Smooth muscle cell (in vitro differentiated cells): ENCODE data around the gene AMHR2. TPM values are rescaled to one million over a fixed set of nuclear protein-coding genes. Genes with fewer than 3 reads are reported as not detected.
A peak's percentile ranks its signal among the peaks of the same experiment; 100 is the strongest.

Experiments
- DNase-seq: peaks from one replicate; lab custom pipeline; 2025; ENCODE audit not compliant: unreplicated experiment; lab: John Stamatoyannopoulos, UW
- H2AFZ ChIP-seq: fragments of 200-600 bp; sonication (generic); 2 replicates; pipeline ENCODE4 v1.6.0; 2016; ENCODE audit warnings: antibody characterized with exemption, low read depth, mild to moderate bottlenecking
- H3F3A ChIP-seq: fragments of 200-600 bp; sonication (generic); 2 replicates; pipeline ENCODE4 v1.6.0; 2017; ENCODE audit warnings: antibody characterized with exemption, low read depth
- H3K27ac ChIP-seq: fragments of 200-600 bp; sonication (generic); 2 replicates; pipeline ENCODE4 v1.5.1; 2016; ENCODE audit warnings: low read depth, mild to moderate bottlenecking
- H3K27me3 ChIP-seq: fragments of 200-600 bp; sonication (generic); 2 replicates; pipeline ENCODE4 v1.6.1; 2016; ENCODE audit warnings: low read depth, mild to moderate bottlenecking
- H3K36me3 ChIP-seq: fragments of 200-600 bp; sonication (generic); 2 replicates; pipeline ENCODE4 v1.5.1; 2016; ENCODE audit warnings: low read depth
- H3K4me1 ChIP-seq: fragments of 200-600 bp; sonication (generic); 2 replicates; pipeline ENCODE4 v1.5.1; 2016; ENCODE audit warnings: low read depth
- H3K4me2 ChIP-seq: fragments of 200-600 bp; sonication (generic); 2 replicates; pipeline ENCODE4 v1.6.0; 2016; ENCODE audit warnings: mild to moderate bottlenecking
- H3K4me3 ChIP-seq: fragments of 200-600 bp; sonication (generic); 2 replicates; pipeline ENCODE4 v1.5.1; 2016; ENCODE audit warnings: mild to moderate bottlenecking
- H3K79me2 ChIP-seq: fragments of 200-600 bp; sonication (generic); 2 replicates; pipeline ENCODE4 v1.6.0; 2016; ENCODE audit warnings: low read depth, mild to moderate bottlenecking
- H3K9ac ChIP-seq: fragments of 200-600 bp; sonication (generic); 2 replicates; pipeline ENCODE4 v1.6.0; 2016; ENCODE audit warnings: low read depth
- H3K9me3 ChIP-seq: fragments of 200-600 bp; sonication (generic); replicated peaks from 2 replicates; pipeline ENCODE4 v1.5.1; 2016; ENCODE audit warnings: low read depth
- H4K20me1 ChIP-seq: fragments of 200-600 bp; sonication (generic); 2 replicates; pipeline ENCODE4 v1.6.0; 2016; ENCODE audit warnings: low read depth
- WGBS: methylation state at CpG from one replicate; pipeline ENCODE4 v1.1.7; 2016; ENCODE audit warnings: low lambda C conversion rate; 5-methylcytosine and 5-hydroxymethylcytosine counted together
- polyA plus RNA-seq: library from polyadenylated mRNA; unstranded; fragments of >200 nt; fragmentation: Nextera tagmentation; extraction: Ambion mirVana; gene quantifications from 2 replicates; pipeline ENCODE4 v1.2.1, GENCODE V29; 2016
- total RNA-seq: library from RNA; depleted of rRNA; stranded (reverse); fragments of >200 nt; gene quantifications from 2 replicates; pipeline ENCODE4 v1.2.3, GENCODE V29; 2014
- TF ChIP-seq, protein P1 (sequence below): fragments of 200-600 bp; sonication (generic); IDR thresholded peaks from 2 replicates; pipeline ENCODE4 v1.5.1; 2017; ENCODE audit warnings: borderline replicate concordance, mild to moderate bottlenecking, antibody characterized with exemption; ENCODE audit not compliant: insufficient read depth, poor library complexity, severe bottlenecking

The AMHR2 gene
- total and polyA plus RNA-seq, 2 experiments from 2014 or later, result 0.49 TPM; not detected in 1

GRCh38 chr12:53378724-53379388 lies 44.8 kb upstream of the AMHR2 start:
- WGBS, result 18% methylated on average over 23 of the region's 23 CpGs
- DNase-seq, result no peak
- Histone ChIP-seq H3K36me3 (no peaks in the 10 kb centered on the region), H2AFZ (peak overlapping the region; percentile 85), H3K9me3 (no peaks in the 10 kb centered on the region), H3K27ac (peak overlapping the region; percentile 71), H3K4me2 (peak overlapping the region; percentile 84), H3K9ac (peak overlapping the region; percentile 17), H4K20me1 (peaks cover 31% of the 10 kb centered on the region), H3K27me3 (no peaks in the 10 kb centered on the region), H3K79me2 (peaks cover 25% of the 10 kb centered on the region), H3F3A (peaks cover 7% of the 10 kb centered on the region), H3K4me3 (peak overlapping the region; percentile 51), H3K4me1 (peaks cover 34% of the 10 kb centered on the region)
- TF ChIP-seq, protein P1, sequence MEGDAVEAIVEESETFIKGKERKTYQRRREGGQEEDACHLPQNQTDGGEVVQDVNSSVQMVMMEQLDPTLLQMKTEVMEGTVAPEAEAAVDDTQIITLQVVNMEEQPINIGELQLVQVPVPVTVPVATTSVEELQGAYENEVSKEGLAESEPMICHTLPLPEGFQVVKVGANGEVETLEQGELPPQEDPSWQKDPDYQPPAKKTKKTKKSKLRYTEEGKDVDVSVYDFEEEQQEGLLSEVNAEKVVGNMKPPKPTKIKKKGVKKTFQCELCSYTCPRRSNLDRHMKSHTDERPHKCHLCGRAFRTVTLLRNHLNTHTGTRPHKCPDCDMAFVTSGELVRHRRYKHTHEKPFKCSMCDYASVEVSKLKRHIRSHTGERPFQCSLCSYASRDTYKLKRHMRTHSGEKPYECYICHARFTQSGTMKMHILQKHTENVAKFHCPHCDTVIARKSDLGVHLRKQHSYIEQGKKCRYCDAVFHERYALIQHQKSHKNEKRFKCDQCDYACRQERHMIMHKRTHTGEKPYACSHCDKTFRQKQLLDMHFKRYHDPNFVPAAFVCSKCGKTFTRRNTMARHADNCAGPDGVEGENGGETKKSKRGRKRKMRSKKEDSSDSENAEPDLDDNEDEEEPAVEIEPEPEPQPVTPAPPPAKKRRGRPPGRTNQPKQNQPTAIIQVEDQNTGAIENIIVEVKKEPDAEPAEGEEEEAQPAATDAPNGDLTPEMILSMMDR, result no peak

- Histone ChIP-seq H3K4me1 (peaks cover 34% of the 10 kb centered on the region), H3F3A (peaks cover 7% of the 10 kb centered on the region), H3K4me3 (peak overlapping the region; percentile 82), H3K4me2 (peak overlapping the region; percentile 84), H3K9me3 (no peaks in the 10 kb centered on the region), H3K36me3 (no peaks in the 10 kb centered on the region), H3K9ac (peak overlapping the region; percentile 17), H3K27me3 (no peaks in the 10 kb centered on the region), H3K27ac (peak overlapping the region; percentile 100), H4K20me1 (peaks cover 37% of the 10 kb centered on the region), H2AFZ (peak overlapping the region; percentile 85), H3K79me2 (peaks cover 32% of the 10 kb centered on the region)
- peak; percentile 96 for DNase-seq
- 1% methylated on average over 29 of the region's 29 CpGs for WGBS
- TF ChIP-seq, protein P1, result no peak
Measured at GRCh38 chr12:53379389-53380103, 44.1 kb upstream of the AMHR2 start.

DNA sequence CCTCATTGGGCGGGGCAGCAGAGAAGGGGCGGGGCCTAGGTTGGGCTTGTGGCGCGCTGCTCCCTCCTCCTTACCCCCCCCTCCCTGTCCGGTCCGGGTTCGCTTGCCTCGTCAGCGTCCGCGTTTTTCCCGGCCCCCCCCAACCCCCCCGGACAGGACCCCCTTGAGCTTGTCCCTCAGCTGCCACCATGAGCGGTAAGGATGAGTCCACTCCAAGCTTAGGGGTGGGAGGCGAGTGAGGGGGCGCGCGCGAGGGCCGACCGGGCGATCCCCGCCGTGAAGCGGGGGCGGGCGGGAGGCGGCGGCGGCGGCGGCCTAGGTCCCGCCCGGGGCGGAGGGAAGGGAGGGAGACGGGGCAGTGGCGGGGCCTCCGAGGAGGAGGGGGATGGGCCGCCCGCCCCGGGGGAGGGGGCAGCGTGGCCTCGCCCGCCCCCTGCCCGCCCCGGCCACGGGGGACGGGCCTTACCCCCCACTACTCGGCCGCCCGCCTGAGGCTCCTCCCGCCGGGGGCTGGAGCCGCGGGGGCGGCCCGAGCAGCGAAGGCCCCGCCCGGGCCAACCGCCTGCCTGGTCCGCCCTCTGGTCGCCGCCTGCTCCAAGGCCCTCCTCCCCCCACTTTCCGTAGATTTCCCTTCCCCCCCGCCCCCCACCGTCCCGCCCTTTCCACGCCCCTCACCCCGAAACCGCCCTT lies 43.4 kb upstream of the AMHR2 start, which contains the start of gene SP1:
TSS of gene SP1 (plus strand) at position 73 of the 690 bp plus-strand sequence. CDS start at position 189, 116 bp downstream.
- DNase-seq, result peak; percentile 91
- TF ChIP-seq, protein P1, result no peak

More for the DNA sequence above, 43.4 kb upstream of the AMHR2 start, which contains the start of gene SP1:
- peak within 1 kb of the TSS; percentile 85 for H2AFZ ChIP-seq
- no peaks in the 10 kb centered on the region for H3K27me3 ChIP-seq
- 0% methylated on average over 6 of the region's 71 CpGs for WGBS
- peak within 1 kb of the TSS; percentile 96 for H3K9ac ChIP-seq
- H3K36me3 ChIP-seq, result no peaks in the 10 kb centered on the region
- peak within 1 kb of the TSS; percentile 100 for H3K27ac ChIP-seq
- H3K4me2 ChIP-seq, result peak within 1 kb of the TSS; percentile 85
- H3K9me3 ChIP-seq, result no peaks in the 10 kb centered on the region
- peaks cover 34% of the 10 kb centered on the region for H3K4me1 ChIP-seq
- peaks cover 7% of the 10 kb centered on the region for H3F3A ChIP-seq
- peaks cover 44% of the 10 kb centered on the region for H4K20me1 ChIP-seq
- peaks cover 39% of the 10 kb centered on the region for H3K79me2 ChIP-seq
- peak within 1 kb of the TSS; percentile 82 for H3K4me3 ChIP-seq
